Measurements from ENCODE around the gene LONP2. TPM values are rescaled to one million over a fixed set of nuclear protein-coding genes. Genes with fewer than 3 reads are reported as not detected.
A peak's percentile ranks its signal among the peaks of the same experiment; 100 is the strongest.

LONP2 gene
- total and polyA plus RNA-seq, 2 of the 13 experiments (the other 11 are each of a cell fraction or from before 2014, with no cell fraction given): 39.2 to 63.3 TPM

GRCh38 chr16:48206594-48207242, 37.4 kb upstream of the LONP2 start (continued):
- TF ChIP-seq, protein P1, sequence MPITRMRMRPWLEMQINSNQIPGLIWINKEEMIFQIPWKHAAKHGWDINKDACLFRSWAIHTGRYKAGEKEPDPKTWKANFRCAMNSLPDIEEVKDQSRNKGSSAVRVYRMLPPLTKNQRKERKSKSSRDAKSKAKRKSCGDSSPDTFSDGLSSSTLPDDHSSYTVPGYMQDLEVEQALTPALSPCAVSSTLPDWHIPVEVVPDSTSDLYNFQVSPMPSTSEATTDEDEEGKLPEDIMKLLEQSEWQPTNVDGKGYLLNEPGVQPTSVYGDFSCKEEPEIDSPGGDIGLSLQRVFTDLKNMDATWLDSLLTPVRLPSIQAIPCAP (CRISPR knock-in tag; IDR thresholded peaks at IDR 0.05; ENCODE audit: low read depth): no peak
- TF ChIP-seq ZNF543 (CRISPR knock-in tag; IDR thresholded peaks at IDR 0.05): no peak
- TF ChIP-seq TFDP1 (CRISPR knock-in tag; IDR thresholded peaks at IDR 0.05; ENCODE audit: borderline replicate concordance): no peak
- TF ChIP-seq MYC (CRISPR knock-in tag; IDR thresholded peaks at IDR 0.05; ENCODE audit: borderline replicate concordance): no peak
- TF ChIP-seq, protein P2, sequence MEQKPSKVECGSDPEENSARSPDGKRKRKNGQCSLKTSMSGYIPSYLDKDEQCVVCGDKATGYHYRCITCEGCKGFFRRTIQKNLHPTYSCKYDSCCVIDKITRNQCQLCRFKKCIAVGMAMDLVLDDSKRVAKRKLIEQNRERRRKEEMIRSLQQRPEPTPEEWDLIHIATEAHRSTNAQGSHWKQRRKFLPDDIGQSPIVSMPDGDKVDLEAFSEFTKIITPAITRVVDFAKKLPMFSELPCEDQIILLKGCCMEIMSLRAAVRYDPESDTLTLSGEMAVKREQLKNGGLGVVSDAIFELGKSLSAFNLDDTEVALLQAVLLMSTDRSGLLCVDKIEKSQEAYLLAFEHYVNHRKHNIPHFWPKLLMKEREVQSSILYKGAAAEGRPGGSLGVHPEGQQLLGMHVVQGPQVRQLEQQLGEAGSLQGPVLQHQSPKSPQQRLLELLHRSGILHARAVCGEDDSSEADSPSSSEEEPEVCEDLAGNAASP (CRISPR knock-in tag; IDR thresholded peaks at IDR 0.05; ENCODE audit: borderline replicate concordance): peak; percentile 94; the same call in 1 of the 2 replicates
- TF ChIP-seq ZNF329 (CRISPR knock-in tag; IDR thresholded peaks at IDR 0.05; ENCODE audit: low read depth): no peak
- TF ChIP-seq, protein P3, sequence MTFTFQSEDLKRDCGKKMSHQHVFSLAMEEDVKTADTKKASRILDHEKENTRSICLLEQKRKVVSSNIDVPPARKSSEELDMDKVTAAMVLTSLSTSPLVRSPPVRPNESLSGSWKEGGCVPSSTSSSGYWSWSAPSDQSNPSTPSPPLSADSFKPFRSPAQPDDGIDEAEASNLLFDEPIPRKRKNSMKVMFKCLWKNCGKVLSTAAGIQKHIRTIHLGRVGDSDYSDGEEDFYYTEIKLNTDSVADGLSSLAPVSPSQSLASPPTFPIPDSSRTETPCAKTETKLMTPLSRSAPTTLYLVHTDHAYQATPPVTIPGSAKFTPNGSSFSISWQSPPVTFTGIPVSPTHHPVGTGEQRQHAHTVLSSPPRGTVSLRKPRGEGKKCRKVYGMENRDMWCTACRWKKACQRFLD (CRISPR knock-in tag; IDR thresholded peaks at IDR 0.05; ENCODE audit: borderline replicate concordance): no peak
- no peak for TF ChIP-seq NFATC3 (CRISPR knock-in tag; IDR thresholded peaks at IDR 0.05)
- no peak for TF ChIP-seq ZNF484 (CRISPR knock-in tag; IDR thresholded peaks at IDR 0.05; ENCODE audit: borderline replicate concordance, low read depth)
- TF ChIP-seq, protein P4, sequence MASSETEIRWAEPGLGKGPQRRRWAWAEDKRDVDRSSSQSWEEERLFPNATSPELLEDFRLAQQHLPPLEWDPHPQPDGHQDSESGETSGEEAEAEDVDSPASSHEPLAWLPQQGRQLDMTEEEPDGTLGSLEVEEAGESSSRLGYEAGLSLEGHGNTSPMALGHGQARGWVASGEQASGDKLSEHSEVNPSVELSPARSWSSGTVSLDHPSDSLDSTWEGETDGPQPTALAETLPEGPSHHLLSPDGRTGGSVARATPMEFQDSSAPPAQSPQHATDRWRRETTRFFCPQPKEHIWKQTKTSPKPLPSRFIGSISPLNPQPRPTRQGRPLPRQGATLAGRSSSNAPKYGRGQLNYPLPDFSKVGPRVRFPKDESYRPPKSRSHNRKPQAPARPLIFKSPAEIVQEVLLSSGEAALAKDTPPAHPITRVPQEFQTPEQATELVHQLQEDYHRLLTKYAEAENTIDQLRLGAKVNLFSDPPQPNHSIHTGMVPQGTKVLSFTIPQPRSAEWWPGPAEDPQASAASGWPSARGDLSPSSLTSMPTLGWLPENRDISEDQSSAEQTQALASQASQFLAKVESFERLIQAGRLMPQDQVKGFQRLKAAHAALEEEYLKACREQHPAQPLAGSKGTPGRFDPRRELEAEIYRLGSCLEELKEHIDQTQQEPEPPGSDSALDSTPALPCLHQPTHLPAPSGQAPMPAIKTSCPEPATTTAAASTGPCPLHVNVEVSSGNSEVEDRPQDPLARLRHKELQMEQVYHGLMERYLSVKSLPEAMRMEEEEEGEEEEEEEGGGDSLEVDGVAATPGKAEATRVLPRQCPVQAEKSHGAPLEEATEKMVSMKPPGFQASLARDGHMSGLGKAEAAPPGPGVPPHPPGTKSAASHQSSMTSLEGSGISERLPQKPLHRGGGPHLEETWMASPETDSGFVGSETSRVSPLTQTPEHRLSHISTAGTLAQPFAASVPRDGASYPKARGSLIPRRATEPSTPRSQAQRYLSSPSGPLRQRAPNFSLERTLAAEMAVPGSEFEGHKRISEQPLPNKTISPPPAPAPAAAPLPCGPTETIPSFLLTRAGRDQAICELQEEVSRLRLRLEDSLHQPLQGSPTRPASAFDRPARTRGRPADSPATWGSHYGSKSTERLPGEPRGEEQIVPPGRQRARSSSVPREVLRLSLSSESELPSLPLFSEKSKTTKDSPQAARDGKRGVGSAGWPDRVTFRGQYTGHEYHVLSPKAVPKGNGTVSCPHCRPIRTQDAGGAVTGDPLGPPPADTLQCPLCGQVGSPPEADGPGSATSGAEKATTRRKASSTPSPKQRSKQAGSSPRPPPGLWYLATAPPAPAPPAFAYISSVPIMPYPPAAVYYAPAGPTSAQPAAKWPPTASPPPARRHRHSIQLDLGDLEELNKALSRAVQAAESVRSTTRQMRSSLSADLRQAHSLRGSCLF (CRISPR knock-in tag; IDR thresholded peaks at IDR 0.05; ENCODE audit: borderline replicate concordance): no peak
- no peak for TF ChIP-seq KDM5B (CRISPR knock-in tag; IDR thresholded peaks at IDR 0.05; ENCODE audit: borderline replicate concordance)
- no peak for TF ChIP-seq SMAD1 (CRISPR knock-in tag; IDR thresholded peaks at IDR 0.05; ENCODE audit: borderline replicate concordance, low read depth)
- TF ChIP-seq CENPX (CRISPR knock-in tag; IDR thresholded peaks at IDR 0.05): no peak
- TF ChIP-seq SMAD3 (CRISPR knock-in tag; IDR thresholded peaks at IDR 0.05): no peak
- TF ChIP-seq MIXL1 (CRISPR knock-in tag; IDR thresholded peaks at IDR 0.05): 0 out of 2 replicates have a peak, but pooled peaks have one; percentile 49
- 0 out of 2 replicates have a peak, but pooled peaks have one; percentile 50 for TF ChIP-seq NCOA2 (CRISPR knock-in tag; IDR thresholded peaks at IDR 0.05)
- TF ChIP-seq MXD3 (CRISPR knock-in tag; IDR thresholded peaks at IDR 0.05): no peak
- peak; percentile 97 for TF ChIP-seq ZMYM3 (CRISPR knock-in tag; IDR thresholded peaks at IDR 0.05)
- TF ChIP-seq ZNF773 (CRISPR knock-in tag; IDR thresholded peaks at IDR 0.05; ENCODE audit: borderline replicate concordance): no peak
